ENCODE measurements around the gene CGREF1.

Gene CGREF1

DNA sequence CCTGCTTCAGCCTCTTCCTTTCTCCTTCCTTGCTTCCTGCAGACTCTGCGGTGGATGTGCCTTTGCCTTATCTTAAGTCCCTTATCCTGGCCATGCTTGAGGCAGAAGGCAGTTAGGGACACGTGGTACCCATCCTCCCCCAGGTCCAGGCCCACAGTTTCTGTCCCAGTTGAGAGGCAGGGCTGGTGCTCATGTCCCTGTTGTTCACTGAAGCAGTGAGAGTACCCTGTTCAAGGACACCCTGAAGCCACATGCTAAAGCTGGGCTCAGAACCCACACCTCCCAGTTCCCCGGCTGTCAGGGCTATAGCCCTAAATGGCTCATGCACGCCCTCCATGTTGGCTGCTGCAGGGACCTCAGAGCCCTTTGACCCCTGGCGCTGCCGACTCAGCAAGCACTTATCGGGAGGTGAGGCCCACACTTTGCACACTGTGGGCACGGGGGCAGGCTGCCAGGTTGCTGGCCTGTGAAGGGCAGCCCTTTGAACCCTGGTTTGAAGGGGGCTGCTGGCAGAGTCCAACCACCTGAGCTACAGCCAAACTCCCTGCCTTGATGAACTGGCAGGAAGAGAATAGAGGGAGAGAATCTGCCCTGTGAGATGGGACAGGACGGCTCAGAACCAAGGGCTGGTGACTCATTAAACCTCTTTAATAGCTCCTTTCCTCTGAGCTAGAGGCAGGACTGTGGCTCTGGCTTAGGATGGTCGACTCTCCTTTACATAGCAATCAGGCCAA is 26.1 kb downstream of the CGREF1 start:
- H3F3A ChIP-seq (ENCODE audit: insufficient read depth, low read length) = no peaks in the 10 kb centered on the region
- TF ChIP-seq, protein P1, sequence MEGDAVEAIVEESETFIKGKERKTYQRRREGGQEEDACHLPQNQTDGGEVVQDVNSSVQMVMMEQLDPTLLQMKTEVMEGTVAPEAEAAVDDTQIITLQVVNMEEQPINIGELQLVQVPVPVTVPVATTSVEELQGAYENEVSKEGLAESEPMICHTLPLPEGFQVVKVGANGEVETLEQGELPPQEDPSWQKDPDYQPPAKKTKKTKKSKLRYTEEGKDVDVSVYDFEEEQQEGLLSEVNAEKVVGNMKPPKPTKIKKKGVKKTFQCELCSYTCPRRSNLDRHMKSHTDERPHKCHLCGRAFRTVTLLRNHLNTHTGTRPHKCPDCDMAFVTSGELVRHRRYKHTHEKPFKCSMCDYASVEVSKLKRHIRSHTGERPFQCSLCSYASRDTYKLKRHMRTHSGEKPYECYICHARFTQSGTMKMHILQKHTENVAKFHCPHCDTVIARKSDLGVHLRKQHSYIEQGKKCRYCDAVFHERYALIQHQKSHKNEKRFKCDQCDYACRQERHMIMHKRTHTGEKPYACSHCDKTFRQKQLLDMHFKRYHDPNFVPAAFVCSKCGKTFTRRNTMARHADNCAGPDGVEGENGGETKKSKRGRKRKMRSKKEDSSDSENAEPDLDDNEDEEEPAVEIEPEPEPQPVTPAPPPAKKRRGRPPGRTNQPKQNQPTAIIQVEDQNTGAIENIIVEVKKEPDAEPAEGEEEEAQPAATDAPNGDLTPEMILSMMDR (IDR thresholded peaks at IDR 0.05; ENCODE audit: low read length) = no peak
- TF ChIP-seq EZH2phosphoT487 (IDR thresholded peaks at IDR 0.05; ENCODE audit: low read length) (no peak), EZH2 (optimal IDR thresholded peaks at IDR 0.05; ENCODE audit: low read depth, low read length) (no peak)
- H3K4me1 ChIP-seq (ENCODE audit: low read length) = peaks cover 4% of the 10 kb centered on the region; the same call in 1 of the 2 replicates
- H2AFZ ChIP-seq (ENCODE audit: low read length) = no peak overlapping the region
- DNase-seq = no peak
- no peaks in the 10 kb centered on the region for H3K9me2 ChIP-seq (replicated peaks; ENCODE audit: insufficient read depth, low read length)
- H3K27ac ChIP-seq (ENCODE audit: low read length) = no peak overlapping the region
- peaks cover 14% of the 10 kb centered on the region for H3K79me2 ChIP-seq (ENCODE audit: low read length)
- no peaks in the 10 kb centered on the region for H3K27me3 ChIP-seq (replicated peaks; ENCODE audit: insufficient read depth, low read length)
- H4K20me1 ChIP-seq (ENCODE audit: insufficient read depth, low read length) = no peaks in the 10 kb centered on the region
- no peak overlapping the region for H3K9ac ChIP-seq (ENCODE audit: low read length)
- no peak overlapping the region for H3K4me2 ChIP-seq (ENCODE audit: low read depth, low read length)
- no peak overlapping the region for H3K4me3 ChIP-seq (ENCODE audit: low read length)
- no peaks in the 10 kb centered on the region for H3K36me3 ChIP-seq (replicated peaks; ENCODE audit: insufficient read depth, low read length)
- H3K9me3 ChIP-seq (replicated peaks; ENCODE audit: insufficient read depth, low read length) = no peaks in the 10 kb centered on the region

DNA sequence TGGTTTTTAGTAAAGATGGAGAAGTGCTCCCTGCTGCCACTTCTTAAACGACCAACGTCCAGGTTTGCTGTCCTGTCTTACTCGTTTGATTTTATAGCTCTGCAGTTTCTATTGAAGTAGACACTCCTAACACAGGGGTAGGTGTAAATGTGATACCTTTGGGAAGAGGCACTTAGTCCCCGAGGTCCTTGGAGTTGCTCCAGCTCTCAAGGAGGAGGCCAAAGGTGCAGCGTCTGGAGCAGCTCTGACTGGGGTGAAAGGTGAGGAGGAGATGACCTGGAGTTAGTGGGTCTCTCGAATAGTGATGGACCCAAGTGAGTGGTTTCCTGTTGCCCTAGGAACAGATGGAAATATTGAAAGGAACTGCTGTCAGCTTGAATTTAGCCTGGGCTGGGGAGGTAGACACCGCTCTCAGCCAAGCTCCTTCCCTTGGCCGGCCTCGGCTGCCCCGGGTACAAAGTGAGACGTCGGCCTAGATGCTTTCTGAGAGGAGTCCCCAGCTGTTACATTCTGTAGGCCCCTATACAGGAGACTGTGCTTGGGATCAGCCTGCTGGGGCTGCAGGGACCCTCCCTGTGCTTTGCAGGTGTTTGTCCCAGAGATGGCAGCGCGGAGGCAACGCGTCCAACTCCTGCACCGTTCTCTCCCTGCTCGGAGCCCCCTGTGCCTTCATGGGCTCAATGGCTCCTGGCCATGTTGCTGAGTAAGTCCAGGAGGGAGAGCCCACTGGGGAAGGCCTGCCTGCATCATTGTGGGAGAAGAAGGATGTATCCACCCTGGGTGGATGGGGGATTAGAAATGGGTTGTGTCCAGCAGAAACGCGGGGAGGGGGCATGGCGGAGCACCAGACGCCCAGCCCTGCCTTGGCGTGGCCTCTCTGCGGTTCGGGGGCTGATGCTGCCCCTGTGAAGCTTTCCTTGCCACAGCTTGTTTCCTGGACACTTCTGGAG is 26.9 kb downstream of the CGREF1 start:
- Histone ChIP-seq H3K36me3 (replicated peaks; ENCODE audit: insufficient read depth, low read length) (no peaks in the 10 kb centered on the region), H4K20me1 (ENCODE audit: insufficient read depth, low read length) (no peaks in the 10 kb centered on the region), H3K4me3 (ENCODE audit: low read length) (no peak overlapping the region), H3K9ac (ENCODE audit: low read length) (no peak overlapping the region), H3K4me2 (ENCODE audit: low read depth, low read length) (no peak overlapping the region), H3K9me3 (replicated peaks; ENCODE audit: insufficient read depth, low read length) (no peaks in the 10 kb centered on the region), H3K27me3 (replicated peaks; ENCODE audit: insufficient read depth, low read length) (no peaks in the 10 kb centered on the region), H3K27ac (ENCODE audit: low read length) (no peak overlapping the region), H3F3A (ENCODE audit: insufficient read depth, low read length) (peaks cover 8% of the 10 kb centered on the region), H2AFZ (ENCODE audit: low read length) (no peak overlapping the region), H3K9me2 (replicated peaks; ENCODE audit: insufficient read depth, low read length) (no peaks in the 10 kb centered on the region), H3K79me2 (ENCODE audit: low read length) (peaks cover 18% of the 10 kb centered on the region), H3K4me1 (ENCODE audit: low read length) (peaks cover 8% of the 10 kb centered on the region)
- TF ChIP-seq, protein P1 (IDR thresholded peaks at IDR 0.05; ENCODE audit: low read length) = no peak
- TF ChIP-seq EZH2 (optimal IDR thresholded peaks at IDR 0.05; ENCODE audit: low read depth, low read length) (no peak), EZH2phosphoT487 (IDR thresholded peaks at IDR 0.05; ENCODE audit: low read length) (no peak)
- no peak for DNase-seq

DNA sequence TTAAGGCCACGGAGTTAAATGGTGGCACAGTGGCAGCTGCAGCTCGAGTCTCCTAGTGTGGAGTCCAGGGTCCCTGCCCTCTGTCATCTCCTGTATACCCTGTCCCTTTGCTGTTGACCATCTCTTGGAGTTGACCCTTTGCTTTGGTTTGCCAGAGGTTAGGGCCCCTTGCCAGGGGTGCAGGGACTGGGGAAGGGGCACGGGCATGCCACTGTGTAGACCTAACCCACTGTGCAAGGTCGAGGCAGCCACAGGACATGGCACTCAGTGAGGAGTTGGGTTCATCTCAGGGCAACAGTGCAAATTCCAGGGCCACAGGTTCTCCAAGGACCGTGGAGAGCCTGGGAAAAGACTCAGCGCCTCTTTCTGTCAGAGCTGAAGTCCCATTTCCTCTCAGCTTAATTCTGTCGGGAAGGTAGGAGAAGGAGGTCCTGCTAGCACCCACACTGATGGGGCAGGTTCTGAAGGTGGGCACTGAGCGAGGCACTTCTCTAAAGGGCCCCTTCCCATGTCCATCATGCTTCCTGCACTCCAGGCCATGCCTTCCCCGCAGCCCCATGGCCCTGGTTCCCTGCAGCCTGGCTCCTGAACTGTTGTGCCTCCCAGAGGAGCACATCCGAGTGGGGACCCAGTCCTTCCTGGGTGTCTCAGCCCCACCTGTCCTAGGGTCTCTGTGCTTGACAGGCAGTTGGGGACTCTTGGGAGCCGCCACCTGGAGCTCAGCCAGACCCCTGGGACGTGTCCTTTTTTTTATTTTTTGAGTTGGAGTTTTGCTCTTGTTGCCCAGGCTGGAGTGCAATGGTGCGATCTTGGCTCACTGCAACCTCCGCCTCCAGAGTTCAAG is 29.6 kb downstream of the CGREF1 start:
- no peaks in the 10 kb centered on the region for H3K27me3 ChIP-seq (replicated peaks; ENCODE audit: insufficient read depth, low read length)
- peaks cover 4% of the 10 kb centered on the region; the same call in 1 of the 2 replicates for H3K4me1 ChIP-seq (ENCODE audit: low read length)
- no peak for TF ChIP-seq EZH2 (optimal IDR thresholded peaks at IDR 0.05; ENCODE audit: low read depth, low read length)
- no peak for TF ChIP-seq EZH2phosphoT487 (IDR thresholded peaks at IDR 0.05; ENCODE audit: low read length)
- TF ChIP-seq, protein P1 (IDR thresholded peaks at IDR 0.05; ENCODE audit: low read length) = no peak
- H4K20me1 ChIP-seq (ENCODE audit: insufficient read depth, low read length) = no peaks in the 10 kb centered on the region
- H2AFZ ChIP-seq (ENCODE audit: low read length) = no peak overlapping the region
- H3K4me3 ChIP-seq (ENCODE audit: low read length) = no peak overlapping the region
- peaks cover 17% of the 10 kb centered on the region for H3F3A ChIP-seq (ENCODE audit: insufficient read depth, low read length)
- no peaks in the 10 kb centered on the region for H3K36me3 ChIP-seq (replicated peaks; ENCODE audit: insufficient read depth, low read length)
- no peaks in the 10 kb centered on the region for H3K9me2 ChIP-seq (replicated peaks; ENCODE audit: insufficient read depth, low read length)
- no peaks in the 10 kb centered on the region for H3K9me3 ChIP-seq (replicated peaks; ENCODE audit: insufficient read depth, low read length)
- no peak for DNase-seq
- peaks cover 18% of the 10 kb centered on the region for H3K79me2 ChIP-seq (ENCODE audit: low read length)
- no peak overlapping the region for H3K9ac ChIP-seq (ENCODE audit: low read length)
- H3K27ac ChIP-seq (ENCODE audit: low read length) = no peak overlapping the region
- no peak overlapping the region for H3K4me2 ChIP-seq (ENCODE audit: low read depth, low read length)

All from MM.1S (cell line).